Measurements from ENCODE around the gene RPL18. TPM values are rescaled to one million over a fixed set of nuclear protein-coding genes. Genes with fewer than 3 reads are reported as not detected.

The RPL18 gene
- total and polyA plus RNA-seq, 9 of the 15 experiments (the other 6 are each of a cell fraction or from before 2014, with no cell fraction given): 312 to 2,635 (median 1,653) TPM

DNA sequence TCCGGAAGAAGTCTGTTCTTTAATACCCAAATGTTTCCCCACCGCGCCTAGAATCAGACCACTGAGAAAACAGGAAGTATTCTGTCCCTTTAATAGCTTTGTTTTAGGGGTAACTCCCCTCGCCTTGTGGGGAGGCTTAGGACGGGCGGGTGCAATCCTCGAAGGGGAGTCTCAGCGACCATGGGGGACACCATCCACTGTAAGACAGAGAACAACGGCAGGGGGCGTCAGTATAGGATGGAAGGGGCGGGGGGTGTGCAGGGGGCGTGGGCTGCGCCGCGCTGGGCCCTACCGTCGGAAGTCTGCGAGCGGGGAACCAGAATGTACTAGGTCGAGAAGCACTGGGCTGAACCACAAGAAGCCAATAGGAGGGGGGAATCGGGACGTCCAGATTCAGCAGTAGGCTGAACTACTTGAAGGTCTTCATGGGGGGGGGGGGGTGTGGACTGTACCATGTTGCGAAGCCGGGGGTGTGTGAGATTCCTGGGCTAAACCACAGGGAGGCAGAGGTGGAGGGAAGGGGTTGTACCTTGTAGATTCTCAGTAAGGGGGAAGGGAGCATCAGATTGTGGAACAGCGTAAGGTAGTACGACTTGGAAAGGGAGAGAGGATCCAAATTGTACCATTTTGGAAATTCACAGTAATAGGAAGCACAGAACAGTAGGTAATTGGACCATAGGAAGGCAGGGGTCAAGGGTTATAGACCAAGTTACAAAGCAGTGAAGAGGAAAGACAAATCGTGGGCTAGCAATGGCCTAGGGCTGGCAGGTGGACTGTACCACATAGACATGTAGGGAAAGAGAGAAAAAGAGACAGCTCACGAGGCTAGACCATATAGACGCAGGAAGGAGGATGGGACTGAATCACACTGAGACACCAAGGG, 19.2 kb upstream of the RPL18 start:
- FAIRE-seq (peak; percentile 90), DNase-seq (ENCODE audit: extremely low read depth in 1 of 4, low spot score in 3 of 4) (peak; percentile 77 to 94 (median 86)), ATAC-seq (peak; percentile 33)
- no peaks in the 10 kb centered on the region for H3K36me3 ChIP-seq (ENCODE audit: control insufficient read depth, insufficient read depth, low read length)
- no peaks in the 10 kb centered on the region for H3K27me3 ChIP-seq (ENCODE audit: control insufficient read depth in 2 of 2, insufficient read depth in 2 of 2, low read length in 2 of 2)
- 1% methylated on average over 19 of the region's 29 CpGs for WGBS (ENCODE audit: insufficient coverage, low coverage, missing lambda C conversion rate)
- H3K27ac ChIP-seq (ENCODE audit: extremely low read depth, low read depth, low read length): peak overlapping the region; percentile 91
- POLR2A ChIA-PET: interaction anchor here (1.9 kb wide), 1 partner anchor 19 kb away, joined by 9 read pairs; the partner anchor contains the start of genes RPL18 and SPHK2
- peaks cover 4% of the 10 kb centered on the region for H3K9me1 ChIP-seq (ENCODE audit: control insufficient read depth, insufficient read depth, low read length)
- peaks cover 27% of the 10 kb centered on the region; the same call in 2 of the 3 replicates for H3K79me2 ChIP-seq (ENCODE audit: control insufficient read depth, insufficient read depth, low read length)
- CTCF ChIA-PET (ENCODE audit: low intra/inter-chr PET ratio): interaction anchor here (0.6 kb wide), 1 partner anchor 104 kb away, joined by 3 read pairs; no protein-coding TSS in a partner anchor
- in situ Hi-C loops (cut with MboI) (no loop called here), intact Hi-C loops (cut with micrococcal nuclease) (loop anchor here (1.0 kb wide), 1 partner anchor 19 kb away; the partner anchor contains the start of genes RPL18 and SPHK2)
- no TSS peak for BruUV-seq (replicated peaks)
- H4K20me1 ChIP-seq (replicated peaks; ENCODE audit: control insufficient read depth, insufficient read depth, low read length): 0 out of 2 replicates have a peak, but pooled peaks cover 4% of the 10 kb centered on the region
- H3K9ac ChIP-seq (ENCODE audit: insufficient read depth in 1 of 2, low read depth in 2 of 2, low read length in 2 of 2): peak overlapping the region; percentile 78 to 94
- H3K9me3 ChIP-seq (replicated peaks; ENCODE audit: control insufficient read depth, insufficient read depth, low read depth, low read length): no peaks in the 10 kb centered on the region
- H3K4me1 ChIP-seq (replicated peaks in 1 of 2; ENCODE audit: control insufficient read depth in 2 of 2, insufficient read depth in 2 of 2, low read length in 2 of 2): peaks cover 39 to 65% of the 10 kb centered on the region in 2 experiments
- peak overlapping the region; percentile 87 for H2AFZ ChIP-seq (ENCODE audit: low read depth, low read length)
- H3K4me2 ChIP-seq (ENCODE audit: insufficient read depth, low read length): peak overlapping the region; percentile 100
- peak overlapping the region; percentile 51 for H3K4me3 ChIP-seq
- TF ChIP-seq HNRNPL (IDR thresholded peaks at IDR 0.05; ENCODE audit: low read depth, low read length) (no peak), ZBTB1 (CRISPR knock-in tag; IDR thresholded peaks at IDR 0.05; ENCODE audit: borderline replicate concordance, low read depth) (no peak), SMARCE1 (IDR thresholded peaks at IDR 0.05) (no peak), SMARCA5 (IDR thresholded peaks at IDR 0.05) (peak; percentile 81), MYC (IDR thresholded peaks at IDR 0.05; ENCODE audit: low read depth, low read length) (no peak), MYC (CRISPR knock-in tag; IDR thresholded peaks at IDR 0.05; ENCODE audit: borderline replicate concordance, low read depth) (0 out of 2 replicates have a peak, but pooled peaks have one; percentile 7), DACH1 (IDR thresholded peaks at IDR 0.05; ENCODE audit: partially characterized antibody) (no peak), ZNF778 (CRISPR knock-in tag; IDR thresholded peaks at IDR 0.05) (no peak; the same call in 1 of the 2 replicates), MCM7 (IDR thresholded peaks at IDR 0.05) (no peak), KLF13 (tag; IDR thresholded peaks at IDR 0.05; ENCODE audit: borderline replicate concordance, low read depth) (no peak), DMBX1 (CRISPR knock-in tag; IDR thresholded peaks at IDR 0.05; ENCODE audit: borderline replicate concordance) (no peak), MED1 (CRISPR knock-in tag; IDR thresholded peaks at IDR 0.05; ENCODE audit: borderline replicate concordance) (no peak), FOXJ3 (CRISPR knock-in tag; IDR thresholded peaks at IDR 0.05) (no peak), BCL6 (CRISPR knock-in tag; IDR thresholded peaks at IDR 0.05) (no peak), ATF3 (IDR thresholded peaks at IDR 0.05) (no peak), ATF3 (CRISPR knock-in tag; conservative IDR thresholded peaks at IDR 0.05) (no peak), DPF2 (IDR thresholded peaks at IDR 0.05) (peak; percentile 76), HOXB6 (CRISPR knock-in tag; IDR thresholded peaks at IDR 0.05; ENCODE audit: borderline replicate concordance) (no peak), CBX2 (IDR thresholded peaks at IDR 0.05; ENCODE audit: insufficient read depth, low read length, poor library complexity, severe bottlenecking) (no peak), FOXM1 (IDR thresholded peaks at IDR 0.05; ENCODE audit: low read depth) (peak; percentile 16; the same call in 1 of the 2 replicates), FOXM1 (CRISPR knock-in tag; IDR thresholded peaks at IDR 0.05; ENCODE audit: low read depth) (no peak)
- TF ChIP-seq, protein P1, sequence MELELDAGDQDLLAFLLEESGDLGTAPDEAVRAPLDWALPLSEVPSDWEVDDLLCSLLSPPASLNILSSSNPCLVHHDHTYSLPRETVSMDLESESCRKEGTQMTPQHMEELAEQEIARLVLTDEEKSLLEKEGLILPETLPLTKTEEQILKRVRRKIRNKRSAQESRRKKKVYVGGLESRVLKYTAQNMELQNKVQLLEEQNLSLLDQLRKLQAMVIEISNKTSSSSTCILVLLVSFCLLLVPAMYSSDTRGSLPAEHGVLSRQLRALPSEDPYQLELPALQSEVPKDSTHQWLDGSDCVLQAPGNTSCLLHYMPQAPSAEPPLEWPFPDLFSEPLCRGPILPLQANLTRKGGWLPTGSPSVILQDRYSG (tag; conservative IDR thresholded peaks at IDR 0.05; ENCODE audit: low read depth): no peak

Data from K562 (cell line).